GM18909 (cell line): ENCODE results near the gene CNRIP1.
"Not testable (repeated sequence)": the region's sequence is repeated elsewhere in the genome, so short reads cannot be mapped to it uniquely, and the experiment has no call there.

Experiments used
- ATAC-seq: cut with Tn5 transposase; IDR thresholded peaks from one replicate; pipeline ENCODE4 v1.9.1; 2021; ENCODE audit warnings: mild to moderate bottlenecking; ENCODE audit not compliant: unreplicated experiment, poor library complexity

The CNRIP1 gene

GRCh38 chr2:68341583-68341982, 21.8 kb upstream of the CNRIP1 start:
- no peak for ATAC-seq

GRCh38 chr2:68341062-68341329, 21.2 kb upstream of the CNRIP1 start:
- ATAC-seq, result no peak

GRCh38 chr2:68340226-68341061, 20.7 kb upstream of the CNRIP1 start:
- no peak for ATAC-seq

- no peak for ATAC-seq
These were observed 16.4 kb upstream of the CNRIP1 start for GRCh38 chr2:68336192-68336591.

- no peak for ATAC-seq
These were observed 14.2 kb upstream of the CNRIP1 start for GRCh38 chr2:68333931-68334330.

GRCh38 chr2:68333009-68333408, 13.3 kb upstream of the CNRIP1 start:
- ATAC-seq, result no peak

DNA sequence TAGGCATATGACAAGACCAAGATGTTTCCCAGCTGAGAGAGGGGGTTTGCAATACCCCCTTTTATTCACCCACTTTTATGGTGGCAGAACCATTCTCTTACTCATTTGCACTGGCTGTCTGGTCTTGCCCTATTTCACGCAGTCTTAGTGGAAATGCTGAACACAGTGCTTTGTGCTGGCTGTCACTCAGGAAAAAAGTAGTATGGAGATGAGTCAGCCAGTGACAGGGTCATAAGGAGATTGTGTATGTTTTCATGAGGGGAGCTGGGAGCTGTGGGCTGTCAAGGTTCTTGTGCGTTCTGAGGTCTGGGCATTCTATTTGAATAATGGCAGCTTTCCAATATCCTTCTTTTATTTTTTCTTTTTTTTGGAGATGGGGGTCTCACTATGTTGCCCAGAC, 10.9 kb upstream of the CNRIP1 start:
- ATAC-seq, result no peak

- ATAC-seq, result no peak
These were observed 9.2 kb upstream of the CNRIP1 start for GRCh38 chr2:68328901-68329300.

- no peak for ATAC-seq
These were observed 5.3 kb upstream of the CNRIP1 start for GRCh38 chr2:68325056-68325455.

DNA sequence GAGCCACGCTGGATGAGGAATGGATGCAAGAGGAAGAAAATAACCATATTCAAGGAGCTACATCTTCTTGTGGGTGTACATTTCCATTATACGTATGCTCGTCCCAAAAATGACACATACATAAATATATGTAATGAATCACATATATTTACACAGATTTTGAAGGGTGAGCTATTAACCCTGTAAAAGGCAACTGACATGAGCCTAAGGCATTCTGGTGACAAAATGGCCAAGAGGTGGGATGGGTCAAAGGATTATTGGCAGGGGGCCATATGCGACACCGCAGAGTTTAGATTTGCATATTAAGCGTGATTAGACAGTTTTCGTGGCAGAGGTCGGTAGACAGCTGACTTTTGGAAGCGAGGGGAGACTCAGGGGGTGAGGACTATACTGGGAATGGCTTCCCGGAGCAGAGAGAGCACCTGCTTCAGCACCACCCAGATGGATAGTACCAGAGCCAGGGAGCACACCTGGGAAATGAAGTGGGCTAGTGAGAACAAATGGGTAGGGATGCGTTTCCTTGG, 431 bp upstream of the CNRIP1 start:
- no peak for ATAC-seq

- no peak for ATAC-seq
These were observed 793 bp downstream of the CNRIP1 start for GRCh38 chr2:68318914-68319397.

DNA sequence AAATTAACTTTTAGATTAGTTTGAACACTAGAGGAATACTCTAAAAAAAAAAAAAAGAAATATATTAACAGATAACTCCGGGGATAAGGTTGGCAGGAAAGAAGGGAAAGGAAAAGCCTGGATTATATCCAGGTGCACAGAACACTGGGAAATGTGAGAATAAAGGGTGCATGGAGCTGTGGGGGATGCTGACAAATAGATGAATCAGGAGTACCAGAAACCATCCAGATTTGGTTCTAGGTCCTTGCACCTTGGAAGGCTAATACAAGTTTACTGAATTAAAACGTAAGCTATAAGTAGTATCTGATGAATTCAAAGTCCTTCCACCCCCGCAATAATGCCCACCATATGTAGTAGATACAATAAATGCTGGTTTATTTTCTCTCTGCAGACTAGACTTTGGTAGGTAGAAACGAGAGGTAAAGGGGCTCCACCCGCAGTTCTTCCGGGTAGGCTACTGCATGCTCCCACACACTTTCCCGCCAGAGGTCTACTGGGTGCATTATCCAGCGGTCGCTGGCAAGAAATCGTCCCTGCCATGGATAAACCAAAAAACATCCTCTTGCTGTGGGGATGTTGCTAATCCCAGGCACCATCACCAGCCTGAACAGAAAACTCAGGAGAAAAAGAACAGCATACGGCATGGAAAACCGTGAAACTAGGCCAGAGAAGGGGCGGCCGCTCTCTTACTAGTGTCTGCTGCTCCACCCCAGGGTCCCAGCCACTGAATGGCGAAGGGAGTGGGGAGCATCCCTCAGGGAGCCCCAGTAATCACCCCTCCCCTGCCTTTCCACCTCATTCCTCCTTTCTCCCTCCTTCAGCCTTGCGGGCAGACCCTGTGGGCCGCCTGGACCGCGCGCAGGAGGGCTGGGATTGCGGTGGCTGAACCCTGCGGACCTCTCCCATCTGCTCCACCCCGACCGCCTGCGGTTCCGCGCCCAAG, 1.5 kb downstream of the CNRIP1 start:
- no peak for ATAC-seq

DNA sequence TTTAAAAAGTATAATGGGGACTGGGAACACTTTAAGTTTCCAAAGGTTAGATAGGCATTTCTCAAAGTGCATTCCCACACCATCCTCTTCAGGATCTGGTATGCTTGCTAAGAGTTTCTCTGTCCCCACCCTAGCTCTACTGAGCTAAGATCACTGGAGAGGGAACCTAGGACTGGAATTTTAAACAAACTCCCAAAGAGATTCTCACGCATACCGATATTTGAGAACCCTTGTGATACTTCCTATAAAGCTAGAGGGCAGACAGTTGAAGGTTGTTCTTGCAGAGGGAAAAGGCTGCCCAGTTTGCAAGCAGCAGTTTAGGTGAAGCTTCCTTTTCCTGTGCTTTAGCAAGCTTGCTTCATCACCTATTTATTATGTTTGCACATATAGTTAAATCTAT, 3.6 kb downstream of the CNRIP1 start:
- ATAC-seq, result no peak

- ATAC-seq, result no peak
These were observed 8.7 kb downstream of the CNRIP1 start for GRCh38 chr2:68311033-68311432.

GRCh38 chr2:68309426-68309825, 10.3 kb downstream of the CNRIP1 start:
- ATAC-seq, result no peak

DNA sequence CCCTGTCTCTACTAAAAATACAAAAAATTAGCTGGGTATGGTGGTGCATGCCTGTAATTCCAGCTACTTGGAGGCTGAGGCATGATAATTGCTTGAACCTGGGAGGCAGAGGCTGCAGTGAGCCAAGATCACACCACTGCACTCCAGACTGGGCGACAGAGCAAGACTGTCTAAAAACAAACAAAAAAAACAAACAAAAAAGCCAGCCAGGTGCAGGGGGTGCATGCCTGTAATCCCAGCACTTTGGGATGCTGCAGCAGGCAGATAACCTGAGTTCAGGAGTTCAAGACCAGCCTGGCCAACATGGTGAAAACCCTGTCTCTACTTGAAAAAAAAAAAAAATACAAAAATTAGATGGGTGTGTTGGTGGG, 15.9 kb downstream of the CNRIP1 start:
- ATAC-seq, result not testable (repeated sequence)

- ATAC-seq, result no peak
These were observed 16.5 kb downstream of the CNRIP1 start for GRCh38 chr2:68303033-68303901.

GRCh38 chr2:68302281-68302875, 17.4 kb downstream of the CNRIP1 start:
- ATAC-seq, result no peak

DNA sequence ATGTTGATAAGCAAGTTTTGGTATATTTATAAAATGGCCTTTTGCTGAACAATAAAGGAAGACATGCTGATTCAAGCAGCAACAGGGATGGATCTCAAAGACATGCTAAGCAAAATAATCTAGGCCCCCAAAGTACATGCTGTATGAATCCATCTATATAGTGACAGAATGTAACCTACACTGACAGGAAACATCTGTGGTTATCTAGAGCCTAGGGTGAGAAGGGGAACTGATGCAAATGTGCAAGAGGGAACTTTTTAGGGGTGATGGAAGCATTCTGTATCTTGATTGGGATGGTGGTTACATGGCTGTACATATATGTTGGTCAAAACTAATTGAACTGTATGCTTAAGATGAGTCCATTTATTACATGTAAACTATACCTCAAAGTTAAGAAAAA, 24.2 kb downstream of the CNRIP1 start:
- peak; percentile 78 for ATAC-seq

DNA sequence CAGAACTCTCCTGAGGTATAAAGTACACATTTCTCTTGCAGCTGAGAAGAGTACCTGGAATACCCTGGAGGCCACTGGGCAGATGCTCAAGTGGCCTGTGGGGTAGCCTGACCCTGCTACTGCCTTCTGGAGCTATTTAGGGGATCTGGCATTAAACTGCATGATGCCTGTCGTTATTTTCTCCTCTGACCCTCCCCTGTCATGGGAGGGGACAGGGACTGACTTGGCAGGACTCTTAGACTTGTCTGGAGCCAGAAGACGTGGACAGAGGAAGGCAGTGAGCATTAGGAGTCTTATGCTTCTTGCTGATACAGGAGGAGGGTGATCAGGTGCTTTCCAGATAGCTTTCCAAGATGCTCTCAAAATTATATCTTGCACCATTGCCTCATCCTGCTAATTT, 24.8 kb downstream of the CNRIP1 start:
- ATAC-seq, result no peak
